Smooth muscle cell of the coronary artery (primary cell): ENCODE results near the gene ZNF593OS. TPM values are rescaled to one million over a fixed set of nuclear protein-coding genes. Genes with fewer than 3 reads are reported as not detected.

Experiments
- total RNA-seq: library from RNA; depleted of rRNA; stranded (reverse); fragments of >200 nt; gene quantifications from 2 replicates; pipeline ENCODE4 v1.2.3, GENCODE V29; 2014; ENCODE audit warnings: low replicate concordance

Gene ZNF593OS
- total RNA-seq = not detected in 2 replicates

GRCh38 chr1:26171084-26172072 lies at the start of gene ZNF593OS:
Gene ZNF593OS (minus strand): TSS chr1:26171832. CDS start chr1:26171661, 171 bp downstream.

DNA sequence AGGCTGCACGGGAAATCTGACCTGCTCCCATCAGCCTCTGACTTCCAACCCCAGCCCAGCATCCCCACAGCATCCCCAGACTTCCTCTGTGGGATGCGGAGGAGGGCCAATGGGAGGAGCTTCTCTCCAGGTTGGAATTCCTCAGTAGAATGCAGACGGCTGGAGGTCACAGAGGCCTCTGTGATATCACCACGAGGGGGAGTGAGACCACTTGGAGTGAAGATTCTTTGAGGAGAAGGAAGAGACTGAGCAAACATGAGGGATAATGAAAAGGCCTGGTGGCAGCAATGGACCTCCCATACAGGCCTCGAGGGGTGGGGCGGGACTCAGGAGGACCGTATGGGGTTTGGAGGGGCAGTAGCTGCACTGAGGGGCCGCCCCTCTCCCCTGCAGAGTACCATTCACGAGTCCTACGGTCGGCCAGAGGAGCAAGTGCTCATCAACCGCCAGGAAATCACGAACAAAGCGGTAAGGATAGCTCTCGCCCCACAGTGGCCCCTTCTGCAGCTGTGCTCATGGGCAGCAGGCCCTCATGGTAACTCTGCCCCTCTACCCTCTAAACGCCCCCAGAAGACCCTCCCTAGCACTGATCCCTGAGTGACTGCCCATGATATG lies 18.8 kb upstream of the ZNF593OS start, which contains the start of gene CATSPER4:
Gene CATSPER4 (plus strand): TSS at position 230 of the 615 bp plus-strand sequence. CDS start 26 bp downstream, at position 256.

DNA sequence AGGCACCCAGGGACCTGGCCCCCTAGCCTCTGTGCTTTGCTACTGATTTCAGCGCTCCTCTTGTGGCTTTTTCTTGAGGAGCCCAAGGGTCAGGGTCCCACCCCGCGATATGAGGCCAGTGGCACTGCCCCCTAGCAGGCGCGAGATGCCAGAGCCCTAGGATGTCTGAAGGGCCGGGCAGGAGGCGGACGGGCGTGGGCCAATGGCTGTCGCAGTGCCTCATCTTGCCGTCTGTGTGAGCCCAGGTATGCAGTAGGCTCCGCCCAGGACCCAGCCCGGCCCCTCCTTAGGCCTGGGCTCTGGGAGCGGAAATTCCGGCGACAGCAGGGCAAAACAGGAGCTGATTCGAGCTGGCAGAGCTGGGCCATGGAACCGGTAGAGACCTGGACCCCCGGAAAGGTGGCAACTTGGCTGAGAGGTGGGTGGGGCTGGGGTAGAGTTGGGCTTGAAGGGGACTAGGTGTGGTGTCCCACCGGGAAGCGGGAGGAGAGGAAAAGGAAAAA lies 5.6 kb upstream of the ZNF593OS start, which contains the start of gene CNKSR1:
Gene CNKSR1 (plus strand): TSS at position 310 of the 503 bp plus-strand sequence. CDS start 57 bp downstream, at position 367.

DNA sequence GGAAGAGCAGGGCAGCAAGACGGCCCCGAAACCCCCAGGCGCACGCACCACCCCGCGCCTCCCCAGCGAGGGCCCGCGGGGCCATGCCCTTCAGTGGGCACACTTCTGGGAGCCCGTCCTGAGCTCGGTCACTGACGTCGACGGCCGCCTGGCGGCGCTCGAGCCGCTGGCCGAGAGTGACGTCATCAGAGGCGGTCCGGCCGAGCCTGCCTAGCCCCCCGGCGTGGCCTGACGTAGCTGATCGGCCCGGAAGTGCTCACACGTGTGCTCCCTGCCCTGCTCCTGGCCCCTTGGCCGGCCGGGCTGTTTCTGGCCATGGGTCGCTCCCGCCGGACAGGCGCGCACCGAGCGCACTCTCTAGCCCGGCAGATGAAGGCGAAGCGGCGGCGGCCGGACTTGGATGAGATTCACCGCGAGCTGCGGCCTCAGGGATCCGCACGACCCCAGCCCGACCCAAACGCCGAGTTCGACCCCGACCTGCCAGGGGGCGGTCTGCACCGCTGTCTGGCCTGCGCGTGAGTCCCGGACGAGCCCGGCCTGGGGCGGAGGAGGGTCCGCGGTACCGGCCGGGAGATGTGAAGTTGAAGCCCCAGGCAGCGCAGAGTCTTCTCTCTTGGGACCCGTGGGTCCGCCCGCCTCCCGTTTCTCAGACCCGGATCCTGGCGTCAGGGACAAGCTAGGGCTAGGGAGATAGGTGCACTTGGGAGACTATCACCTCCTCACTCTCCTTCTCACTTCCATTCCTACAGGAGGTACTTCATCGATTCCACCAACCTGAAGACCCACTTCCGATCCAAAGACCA lies 1.8 kb downstream of the ZNF593OS start, which contains the start of gene ZNF593:
Gene ZNF593 (plus strand): TSS at position 240 of the 803 bp plus-strand sequence. CDS start 76 bp downstream, at position 316.

GRCh38 chr1:26168410-26169197 lies 3.0 kb downstream of the ZNF593OS start, which contains the start of gene C1orf232:
Gene C1orf232 (minus strand): TSS chr1:26168963. CDS start chr1:26168499, 464 bp downstream.

DNA sequence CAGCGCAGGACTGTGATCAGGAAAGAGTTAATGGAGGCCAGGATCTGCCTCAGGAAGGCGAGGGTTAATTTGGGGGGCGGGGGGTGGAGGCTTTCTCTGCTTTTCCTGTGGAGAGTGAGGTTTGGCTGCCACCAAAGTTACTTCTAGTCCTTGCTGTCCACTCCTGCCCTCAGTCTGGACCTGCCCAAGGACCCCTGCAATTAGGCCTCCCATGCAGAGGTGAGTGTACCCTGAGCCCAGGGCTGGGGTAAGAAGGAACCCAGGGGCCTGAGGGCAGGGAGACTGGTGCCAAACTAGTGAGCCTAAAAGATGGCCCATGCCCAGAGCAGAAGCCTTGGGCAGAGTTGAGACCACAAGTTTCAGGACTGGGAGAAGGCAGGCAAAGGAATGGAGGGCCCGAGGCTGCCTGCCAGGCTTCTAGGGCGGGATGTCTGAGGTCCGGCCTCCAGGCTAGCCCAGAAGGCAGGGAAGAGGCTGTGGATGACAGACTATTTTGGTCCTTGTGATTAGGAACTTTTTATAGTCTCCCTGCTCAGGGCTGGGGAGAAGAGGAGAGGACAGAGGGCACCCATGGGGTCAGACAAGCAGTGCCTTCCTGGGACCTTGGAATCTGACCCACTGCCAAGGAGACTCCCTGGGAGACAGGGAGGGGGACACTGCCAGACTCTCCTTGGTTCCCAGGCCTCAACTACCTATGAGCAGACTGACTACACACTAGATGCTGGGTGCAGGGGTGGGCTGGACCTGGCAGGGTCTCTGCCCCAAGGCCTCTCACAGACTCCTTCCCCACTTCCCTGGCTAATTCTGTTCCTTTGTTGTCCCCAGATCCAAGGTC lies 12.5 kb downstream of the ZNF593OS start, which contains the start of gene FAM110D:
Gene FAM110D (plus strand): TSS at position 172 of the 835 bp plus-strand sequence. CDS start 2,213 bp downstream, outside the sequence.

Other genes with a start within 250 kb of the ZNF593OS start
- gene PAFAH2, start 173.8 kb downstream of the ZNF593OS start, total RNA-seq = 5.0 and 7.0 TPM in 2 replicates
- gene EXTL1, start 150.1 kb downstream of the ZNF593OS start, total RNA-seq = 0.15 and 0.23 TPM in 2 replicates
- gene SLC30A2, start 125.7 kb downstream of the ZNF593OS start, total RNA-seq = not detected in 2 replicates
- 0.82 TPM in 1 of 2 replicates, not detected in the other for gene TRIM63, start 104.2 kb downstream of the ZNF593OS start, total RNA-seq
- gene PDIK1L, start 60.0 kb downstream of the ZNF593OS start, total RNA-seq = 2.9 TPM in 2 replicates
- under 0.01 and 0.08 TPM in 2 replicates for gene FAM110D, start 12.8 kb downstream of the ZNF593OS start, total RNA-seq
- not detected in 2 replicates for gene C1orf232, start 2.9 kb downstream of the ZNF593OS start, total RNA-seq
- 11.2 and 41.5 TPM in 2 replicates for gene ZNF593, start 1.9 kb downstream of the ZNF593OS start, total RNA-seq
- 0.08 TPM in 1 of 2 replicates, not detected in the other for gene CNKSR1, start 5.7 kb upstream of the ZNF593OS start, total RNA-seq
- gene CATSPER4, start 18.8 kb upstream of the ZNF593OS start, total RNA-seq = not detected in 2 replicates
- gene CEP85, start 62.4 kb upstream of the ZNF593OS start, total RNA-seq = 2.3 and 6.5 TPM in 2 replicates
- gene SH3BGRL3, start 108.3 kb upstream of the ZNF593OS start, total RNA-seq = 19.7 and 34.2 TPM in 2 replicates
- 2.8 and 4.9 TPM in 2 replicates for gene UBXN11, start 134.8 kb upstream of the ZNF593OS start, total RNA-seq
- gene CD52, start 146.1 kb upstream of the ZNF593OS start, total RNA-seq = not detected in 2 replicates
- not detected in 2 replicates for gene CRYBG2, start 182.3 kb upstream of the ZNF593OS start, total RNA-seq
- gene ZNF683, start 200.9 kb upstream of the ZNF593OS start, total RNA-seq = not detected in 2 replicates
- gene LIN28A, start 239.0 kb upstream of the ZNF593OS start, total RNA-seq = 0.08 TPM in 1 of 2 replicates, not detected in the other